GM13977 (cell line): ENCODE measurements around the gene PLA2G4E.

ENCODE experiments used
- DNase-seq: peaks from one replicate; pipeline ENCODE4 v3.0.0; 2012; ENCODE audit warnings: low spot score
- CTCF ChIP-seq: IDR thresholded peaks from 2 replicates; pipeline ENCODE4 v1.5.1; 2012; ENCODE audit warnings: mild to moderate bottlenecking, control low read depth; ENCODE audit not compliant: insufficient read depth; ENCODE audit errors: extremely low read depth, missing control alignments
- in situ Hi-C: fragments of 300-500 bp; cut with MboI; formaldehyde crosslinking; loops from one replicate; pipeline ENCODE4 v1.12.0; 2022; ENCODE audit warnings: low sequenced_read_pairs, low pct_unique_long_range_greater_than_20kb, mixed read lengths, inconsistent platforms; ENCODE audit not compliant: unreplicated experiment

PLA2G4E gene

GRCh38 chr15:41945221-41945620 lies 75.6 kb downstream of the PLA2G4E start:
- TF ChIP-seq CTCF, result no peak
- DNase-seq, result no peak
- in situ Hi-C loops, result no loop called here

GRCh38 chr15:41944313-41944940 lies 76.4 kb downstream of the PLA2G4E start:
- no peak for DNase-seq
- in situ Hi-C loops, result no loop called here
- TF ChIP-seq CTCF, result no peak

GRCh38 chr15:41943543-41944312 lies 77.1 kb downstream of the PLA2G4E start:
- no peak for DNase-seq
- in situ Hi-C loops, result no loop called here
- TF ChIP-seq CTCF, result no peak

GRCh38 chr15:41942886-41943285 lies 78.0 kb downstream of the PLA2G4E start:
- TF ChIP-seq CTCF, result no peak
- no peak for DNase-seq
- in situ Hi-C loops, result no loop called here

- TF ChIP-seq CTCF, result no peak
- no peak for DNase-seq
- in situ Hi-C loops, result no loop called here
Observed at GRCh38 chr15:41941644-41942415, 79.0 kb downstream of the PLA2G4E start.

GRCh38 chr15:41940441-41940857 lies 80.4 kb downstream of the PLA2G4E start:
- in situ Hi-C loops, result no loop called here
- TF ChIP-seq CTCF, result no peak
- no peak for DNase-seq
